ENCODE data around the gene SPATA6.

SPATA6 gene

GRCh38 chr1:48251821-48252220 is 220.2 kb downstream of the SPATA6 start:
- DNase-seq (ENCODE audit: low read depth), result no peak

GRCh38 chr1:48251323-48251722 is 220.7 kb downstream of the SPATA6 start:
- no peak for DNase-seq (ENCODE audit: low read depth)

DNA sequence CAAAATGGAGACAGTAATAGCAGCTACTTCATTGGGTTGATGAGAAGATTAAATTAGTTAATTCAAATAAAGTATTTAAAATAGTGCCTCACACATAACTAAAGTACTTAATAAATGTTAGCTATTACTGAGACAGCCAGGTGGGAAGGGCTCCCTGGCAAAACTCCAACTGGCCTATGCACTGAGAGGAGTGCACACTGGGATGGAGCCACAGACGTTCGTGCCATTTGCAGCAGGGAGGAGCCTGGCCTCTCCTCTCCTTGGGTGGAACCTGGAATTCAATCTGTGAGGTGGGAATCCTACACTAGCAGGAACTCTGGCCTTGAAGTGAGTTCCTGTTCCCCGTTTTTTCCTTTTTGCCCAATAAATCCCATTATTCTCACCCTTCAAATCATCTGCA is 221.4 kb downstream of the SPATA6 start:
- no peak for DNase-seq (ENCODE audit: low read depth)

DNA sequence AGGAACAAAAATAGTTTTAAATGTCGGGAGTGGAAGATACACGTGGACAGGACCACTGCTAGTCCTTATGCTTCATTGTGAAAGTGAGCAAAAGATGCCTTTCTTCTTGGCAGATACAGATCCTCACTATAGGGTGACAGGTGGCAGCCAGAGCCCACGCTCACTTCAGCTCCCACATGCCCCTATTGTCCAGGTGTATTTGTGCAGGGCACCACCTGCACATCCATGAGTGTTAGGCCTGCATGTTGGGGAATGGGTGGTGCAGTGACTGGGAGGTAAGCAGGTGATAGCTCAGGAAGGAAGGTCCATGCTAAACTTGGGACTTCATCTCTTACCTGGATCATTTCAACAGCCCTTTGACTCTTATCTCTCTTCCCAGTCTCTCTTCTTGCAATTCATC is 222.1 kb downstream of the SPATA6 start:
- no peak for DNase-seq (ENCODE audit: low read depth)

DNA sequence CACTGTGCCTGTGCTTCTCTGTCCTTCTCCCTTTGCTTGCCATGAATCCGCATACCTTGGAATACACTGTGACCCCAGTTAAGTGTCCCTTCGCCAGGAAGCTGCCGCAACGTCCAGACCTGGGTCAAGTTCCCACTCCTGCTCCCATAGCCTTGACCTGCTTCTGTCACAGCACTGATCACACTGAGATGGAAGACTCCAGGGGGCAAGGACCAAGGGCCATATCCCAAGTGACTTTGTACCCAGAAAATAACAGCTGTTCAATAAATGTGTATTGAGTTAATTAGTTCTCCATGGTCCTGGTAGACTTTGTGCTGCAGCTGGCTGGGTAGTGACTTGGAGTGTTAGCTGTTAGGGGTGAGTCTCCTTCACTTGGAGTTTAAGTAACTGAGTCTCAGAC is 223.6 kb downstream of the SPATA6 start:
- no peak for DNase-seq (ENCODE audit: low read depth)

DNA sequence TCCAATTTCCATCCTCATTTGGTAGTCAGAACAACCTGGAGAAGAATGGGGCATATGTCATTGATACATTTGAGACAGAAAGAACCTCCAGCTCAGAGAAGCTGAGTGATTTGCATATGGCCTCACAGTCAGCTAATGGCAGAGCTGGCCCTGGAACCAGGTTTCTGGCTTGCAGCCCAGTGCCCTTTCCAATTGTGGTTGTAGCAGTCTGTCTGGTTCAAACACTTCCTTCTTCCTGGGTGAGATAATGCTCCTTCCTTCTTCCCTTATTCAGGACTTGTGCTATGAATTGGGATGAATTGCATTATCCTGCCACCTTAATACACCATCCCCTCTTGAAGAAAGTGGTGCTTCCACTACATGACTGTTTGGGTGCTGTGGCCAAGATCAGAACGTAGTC is 225.3 kb downstream of the SPATA6 start:
- no peak for DNase-seq (ENCODE audit: low read depth)

Data from amniotic epithelial cell (primary cell).